C4-2B (cell line): ENCODE measurements around the gene KIF6.

Experiments
- ZFX ChIP-seq: fragments of 450-650 bp; IDR thresholded peaks from 2 replicates; pipeline ENCODE4 v1.6.1; 2017
- TF ChIP-seq, protein P1 (sequence below): fragments of 450-650 bp; conservative IDR thresholded peaks from 2 replicates; pipeline ENCODE4 v1.5.1; 2017; ENCODE audit warnings: mild to moderate bottlenecking

DNA sequence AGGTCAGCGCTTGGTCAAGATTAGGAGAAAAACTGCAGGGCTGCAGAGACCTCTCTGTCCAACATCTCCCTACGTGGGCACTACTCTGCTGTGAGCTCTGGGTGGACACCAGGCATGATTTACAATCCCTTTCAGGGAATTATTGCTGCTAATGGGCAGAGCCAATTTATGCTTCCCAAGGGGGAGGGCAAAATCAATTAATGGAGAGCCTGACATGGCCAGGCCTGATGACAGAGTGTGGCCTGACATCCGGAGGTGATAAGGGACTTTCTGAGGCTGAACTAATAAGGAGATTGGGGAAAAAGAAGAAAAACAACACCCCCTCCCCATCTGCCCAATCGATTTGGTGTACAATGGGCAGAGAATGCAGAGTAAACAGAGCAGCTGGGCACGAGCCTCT is 397.7 kb downstream of the KIF6 start:
- TF ChIP-seq, protein P1, sequence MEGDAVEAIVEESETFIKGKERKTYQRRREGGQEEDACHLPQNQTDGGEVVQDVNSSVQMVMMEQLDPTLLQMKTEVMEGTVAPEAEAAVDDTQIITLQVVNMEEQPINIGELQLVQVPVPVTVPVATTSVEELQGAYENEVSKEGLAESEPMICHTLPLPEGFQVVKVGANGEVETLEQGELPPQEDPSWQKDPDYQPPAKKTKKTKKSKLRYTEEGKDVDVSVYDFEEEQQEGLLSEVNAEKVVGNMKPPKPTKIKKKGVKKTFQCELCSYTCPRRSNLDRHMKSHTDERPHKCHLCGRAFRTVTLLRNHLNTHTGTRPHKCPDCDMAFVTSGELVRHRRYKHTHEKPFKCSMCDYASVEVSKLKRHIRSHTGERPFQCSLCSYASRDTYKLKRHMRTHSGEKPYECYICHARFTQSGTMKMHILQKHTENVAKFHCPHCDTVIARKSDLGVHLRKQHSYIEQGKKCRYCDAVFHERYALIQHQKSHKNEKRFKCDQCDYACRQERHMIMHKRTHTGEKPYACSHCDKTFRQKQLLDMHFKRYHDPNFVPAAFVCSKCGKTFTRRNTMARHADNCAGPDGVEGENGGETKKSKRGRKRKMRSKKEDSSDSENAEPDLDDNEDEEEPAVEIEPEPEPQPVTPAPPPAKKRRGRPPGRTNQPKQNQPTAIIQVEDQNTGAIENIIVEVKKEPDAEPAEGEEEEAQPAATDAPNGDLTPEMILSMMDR, result no peak
- TF ChIP-seq ZFX, result no peak
